HG02763 (cell line): Measurements from ENCODE around the gene PCGF1.
"Not testable (repeated sequence)": the region's sequence is repeated elsewhere in the genome, so short reads cannot be mapped to it uniquely, and the experiment has no call there.

Experiments
- ATAC-seq: cut with Tn5 transposase; IDR thresholded peaks from one replicate; pipeline ENCODE4 v1.9.1; 2021; ENCODE audit warnings: mild to moderate bottlenecking, moderate library complexity; ENCODE audit not compliant: unreplicated experiment

Gene PCGF1

DNA sequence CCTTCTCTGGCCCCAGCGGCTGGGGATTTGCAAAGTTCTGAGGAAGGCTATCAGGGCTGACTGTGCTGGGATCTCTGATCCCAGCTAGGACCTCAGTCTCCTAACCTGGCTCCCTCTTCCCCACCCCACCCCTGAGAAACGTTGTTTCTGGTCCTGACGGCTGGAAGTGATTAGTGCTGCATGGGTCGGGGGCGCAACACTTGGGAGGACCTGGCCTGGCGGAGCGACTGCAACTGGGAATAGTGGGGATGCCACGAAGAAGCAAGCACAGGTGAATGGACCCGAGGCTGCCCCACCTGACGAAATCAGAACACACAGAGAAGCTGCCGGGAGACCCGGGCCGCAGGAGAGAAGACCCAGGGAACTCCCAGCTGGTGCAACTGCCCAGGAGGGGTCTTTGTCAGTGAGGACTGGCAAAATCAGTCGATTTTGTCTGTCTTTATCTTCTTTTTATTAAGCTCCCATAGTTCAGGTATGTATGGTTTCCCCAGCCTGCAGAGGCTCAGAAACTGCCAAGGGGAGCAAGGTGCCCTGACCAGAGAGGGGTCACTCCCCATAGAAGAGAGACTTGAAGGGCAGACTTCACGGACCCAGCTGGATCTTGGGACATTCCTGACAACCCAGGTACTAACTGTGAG lies 7.4 kb downstream of the PCGF1 start:
- ATAC-seq: no peak

DNA sequence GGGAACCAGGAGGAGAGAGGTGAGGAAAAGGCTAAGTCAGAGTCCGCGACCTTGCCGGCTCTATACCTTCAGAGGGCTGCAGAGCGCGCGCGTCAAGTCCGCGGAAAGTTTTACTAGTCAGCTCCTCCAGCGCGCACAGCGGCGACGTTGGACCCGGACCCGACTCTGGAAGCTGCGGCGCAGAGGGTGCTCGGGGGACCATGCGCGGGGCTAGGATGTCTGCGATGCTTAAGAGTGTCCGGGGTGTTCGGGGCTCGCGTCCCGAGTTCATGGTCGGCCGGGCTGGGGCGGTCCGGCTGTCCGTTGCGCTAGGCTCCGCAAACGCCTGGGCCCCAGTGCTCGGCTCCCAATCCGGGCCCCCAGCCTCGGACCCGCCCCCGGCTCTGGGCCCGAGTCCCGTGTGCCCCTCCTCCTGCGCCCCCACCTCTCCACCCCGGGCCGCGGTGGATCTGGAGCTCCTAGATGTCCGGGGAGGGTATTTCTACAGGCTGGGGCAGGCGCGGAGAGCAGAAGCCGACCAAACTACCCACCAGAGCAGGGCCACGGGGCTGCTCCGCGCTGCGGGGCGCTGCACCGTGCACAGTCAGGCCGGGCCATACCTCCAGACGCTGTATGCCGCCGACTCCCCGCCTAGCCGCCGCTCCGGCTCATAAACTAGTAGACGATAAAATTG lies 8.1 kb downstream of the PCGF1 start, which contains the start of gene LBX2:
LBX2 (minus strand) TSS at position 337 of the 673 bp plus-strand sequence; CDS start at position 271, 66 bp downstream.
- no peak for ATAC-seq

DNA sequence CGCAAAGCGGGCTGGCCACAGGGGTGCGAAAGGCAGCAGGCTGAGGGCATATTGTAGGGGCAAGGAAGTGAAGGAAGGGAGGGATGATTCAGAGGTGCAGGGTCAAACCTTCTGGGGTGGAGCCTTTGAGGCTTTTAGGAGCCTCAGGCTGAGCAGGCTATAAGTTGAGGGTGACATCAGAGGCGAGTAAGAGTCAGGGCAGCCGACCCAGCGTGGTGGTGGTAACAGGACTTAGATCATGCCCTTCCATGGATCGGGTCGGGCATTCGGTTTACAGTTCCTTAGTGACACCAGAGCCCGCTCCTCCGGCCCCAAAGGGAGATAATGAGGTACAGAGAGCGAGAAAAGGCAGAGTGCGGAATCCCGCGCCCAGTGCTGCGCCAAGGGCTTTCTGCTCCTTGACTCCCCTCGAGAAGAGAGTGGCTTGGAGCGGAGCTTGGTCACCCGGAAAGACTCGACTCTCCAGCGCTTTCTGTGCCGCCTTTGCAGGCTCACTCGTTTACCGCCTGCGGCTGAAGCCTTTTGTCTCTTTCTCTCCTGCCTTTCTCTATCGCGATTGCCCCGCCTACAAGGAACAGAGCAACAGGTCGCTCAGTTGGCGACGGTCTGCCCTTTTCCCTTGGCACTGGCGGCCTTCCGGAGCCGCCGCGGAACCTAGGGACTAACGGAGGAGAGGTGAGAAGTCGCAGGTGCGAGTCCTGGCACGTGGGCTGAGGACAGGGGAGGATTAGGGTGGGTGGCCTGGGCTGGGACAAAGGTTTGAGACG lies 8.8 kb downstream of the PCGF1 start:
- ATAC-seq: no peak

DNA sequence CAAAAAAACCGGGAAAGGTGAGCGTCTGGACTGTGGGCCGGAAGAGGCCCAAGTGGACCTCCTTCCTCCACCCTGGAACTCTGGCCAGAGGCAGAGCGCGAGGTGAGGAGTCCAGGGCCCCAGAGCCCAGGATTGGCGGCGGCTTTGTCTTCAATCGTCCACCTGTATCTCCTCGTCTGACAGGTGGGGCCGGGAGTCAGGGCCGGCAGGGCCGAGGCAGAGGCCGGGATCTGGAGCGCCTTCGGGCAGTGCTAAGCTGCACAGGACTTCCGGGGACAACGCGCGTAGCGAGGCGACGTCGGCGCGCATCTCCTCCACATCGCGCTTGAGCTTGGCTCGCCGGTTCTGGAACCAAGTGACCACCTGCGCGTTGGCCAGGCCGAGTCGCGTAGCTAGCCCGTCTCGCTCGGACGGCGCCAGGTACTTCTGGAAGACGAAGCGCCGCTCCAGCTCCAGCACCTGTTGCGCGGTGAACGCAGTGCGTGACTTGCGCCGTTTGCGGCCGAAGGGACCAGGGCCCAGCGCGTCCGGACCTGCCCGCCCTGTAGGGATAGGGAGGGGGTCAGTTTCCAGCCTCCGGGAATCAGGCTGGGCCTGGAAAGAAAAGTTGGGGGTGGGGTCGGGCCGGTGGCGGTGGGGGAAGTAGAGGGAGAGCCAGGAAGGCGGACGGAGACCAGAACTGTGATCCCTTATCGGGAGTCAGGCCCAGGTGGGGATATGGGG lies 9.6 kb downstream of the PCGF1 start:
- no peak for ATAC-seq

- no peak for ATAC-seq
Measured at GRCh38 chr2:74496997-74497776, 10.3 kb downstream of the PCGF1 start.

DNA sequence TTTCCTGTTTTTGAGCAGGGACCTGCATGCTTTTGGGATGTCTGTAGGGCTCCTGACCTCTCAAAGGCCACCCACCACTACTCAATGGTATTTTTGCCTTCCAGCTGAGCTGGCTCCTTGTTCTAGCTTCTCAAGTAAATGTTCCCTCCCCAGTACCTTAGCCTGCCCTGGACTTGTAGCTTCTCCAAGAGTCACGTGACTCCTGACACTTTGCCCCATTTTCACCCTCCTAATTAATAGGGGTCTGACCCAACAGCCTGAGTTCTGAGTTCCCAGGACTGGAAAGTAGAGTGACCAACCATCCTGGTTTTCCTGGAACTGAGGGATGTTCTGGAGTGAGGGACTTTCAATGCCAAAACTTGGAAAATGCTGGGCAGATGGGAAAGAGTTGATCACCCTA lies 12.1 kb downstream of the PCGF1 start:
- no peak for ATAC-seq

DNA sequence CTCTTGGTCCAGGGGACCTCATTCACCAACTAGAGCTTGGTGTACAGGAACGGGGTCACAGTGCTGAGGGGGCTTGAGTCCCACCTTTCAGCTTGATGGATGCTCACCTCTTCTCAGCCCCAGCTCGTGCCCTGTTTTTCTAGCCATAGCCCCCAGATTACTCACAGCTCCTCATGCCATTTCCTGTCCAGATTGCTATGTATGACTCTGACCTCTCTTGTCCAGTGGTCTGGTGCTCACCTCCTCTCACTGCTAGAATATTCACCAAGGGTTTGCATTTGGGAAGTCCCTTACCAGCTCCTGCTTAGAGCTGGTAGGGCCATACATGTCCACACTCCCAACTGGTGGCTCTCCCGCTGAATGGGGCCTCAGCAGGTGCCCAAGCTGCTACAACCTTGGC lies 13.9 kb downstream of the PCGF1 start:
- ATAC-seq: no peak

- ATAC-seq: no peak
Measured at GRCh38 chr2:74491648-74492544, 15.6 kb downstream of the PCGF1 start.

DNA sequence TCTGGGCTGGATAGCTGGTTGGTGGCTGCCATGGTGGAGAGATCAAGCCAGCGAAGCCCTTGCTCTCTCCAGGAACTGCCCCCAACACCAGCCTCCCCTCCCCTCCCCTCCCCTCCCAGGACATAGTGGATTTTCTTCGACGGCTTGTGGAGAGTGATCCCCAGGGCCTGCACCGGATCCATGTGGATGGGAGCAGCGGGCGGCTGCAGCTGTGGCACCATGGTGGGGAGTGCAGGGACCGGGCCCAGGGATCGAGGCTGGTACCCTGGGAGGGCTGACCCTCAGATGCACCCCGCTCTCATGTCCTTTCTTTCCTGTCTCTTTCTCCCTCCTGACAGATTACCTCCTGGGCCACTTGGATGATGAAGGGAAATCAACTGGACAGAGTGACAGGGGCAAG lies 17.6 kb downstream of the PCGF1 start:
- no peak for ATAC-seq

GRCh38 chr2:74488643-74489481 lies 18.6 kb downstream of the PCGF1 start:
- ATAC-seq: no peak

DNA sequence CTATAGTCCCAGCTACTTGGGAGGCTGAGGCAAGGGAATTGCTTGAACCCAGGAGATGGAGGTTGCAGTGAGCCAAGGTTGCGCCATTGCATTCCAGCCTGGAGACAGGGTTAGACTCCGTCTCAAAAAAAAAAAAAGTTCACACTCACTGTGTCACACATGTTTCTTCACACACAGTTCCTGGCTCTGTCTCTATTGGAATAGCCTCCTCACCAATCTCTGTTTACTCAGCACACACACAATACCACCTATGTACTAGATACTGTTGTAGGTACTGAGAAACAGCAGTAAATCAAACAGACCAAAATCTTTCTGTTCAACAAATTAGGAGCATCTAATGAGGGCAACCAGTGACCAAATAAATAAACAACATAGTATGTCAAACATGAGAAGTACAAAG lies 21.4 kb downstream of the PCGF1 start:
- ATAC-seq: no peak

GRCh38 chr2:74483675-74484164 lies 23.8 kb downstream of the PCGF1 start:
- ATAC-seq: not testable (repeated sequence)

- ATAC-seq: peak; percentile 88
Measured at GRCh38 chr2:74482801-74483674, 24.5 kb downstream of the PCGF1 start, which contains the start of the genes CCDC142 and TTC31. TSS of gene CCDC142 (minus strand) at chr2:74482998. CDS start at chr2:74482837, 161 bp downstream. TSS of gene TTC31 (plus strand) at chr2:74483081. CDS start at chr2:74483096, 15 bp downstream.

GRCh38 chr2:74481961-74482800 lies 25.3 kb downstream of the PCGF1 start:
- ATAC-seq: peak; percentile 38

GRCh38 chr2:74481431-74481830 lies 26.1 kb downstream of the PCGF1 start:
- ATAC-seq: no peak

- no peak for ATAC-seq
Measured at GRCh38 chr2:74474899-74475298, 32.6 kb downstream of the PCGF1 start.
